ENCODE measurements around the gene OR14A2. TPM values are rescaled to one million over a fixed set of nuclear protein-coding genes. Genes with fewer than 3 reads are reported as not detected.
"Not testable (repeated sequence)": the region's sequence is repeated elsewhere in the genome, so short reads cannot be mapped to it uniquely, and the experiment has no call there.

OR14A2 gene
- polyA plus RNA-seq, 3 donors = not detected

GRCh38 chr1:247746391-247746935 is 1.5 kb downstream of the OR14A2 start:
- no peak overlapping the region for H3K27ac ChIP-seq (ENCODE audit: low read depth in 1 of 2, low read length in 2 of 2)
- H3K9me3 Mint-ChIP-seq = peaks cover 0 to 20% (median 7%) of the 10 kb centered on the region in 7 donors
- H3K36me3 ChIP-seq (replicated peaks in 1 of 2; ENCODE audit: control insufficient read depth in 1 of 2, insufficient read depth in 2 of 2, low read length in 2 of 2) = no peaks in the 10 kb centered on the region
- H3K4me3 Mint-ChIP-seq = no peak overlapping the region
- peaks cover 14 to 15% of the 10 kb centered on the region in 2 donors for H3K9me3 ChIP-seq (replicated peaks in 1 of 2; ENCODE audit: control insufficient read depth in 1 of 2, insufficient read depth in 1 of 2, low read length in 2 of 2)
- H3K27ac Mint-ChIP-seq = no peak overlapping the region
- no peaks in the 10 kb centered on the region for H3K4me1 Mint-ChIP-seq
- no peaks in the 10 kb centered on the region for H4K20me1 ChIP-seq (ENCODE audit: insufficient read depth, low read length)
- no peak for DNase-seq
- H3K27me3 Mint-ChIP-seq (ENCODE audit: low read depth in 3 of 3) = no peaks in the 10 kb centered on the region
- H3K79me2 ChIP-seq (ENCODE audit: insufficient read depth, low read length) = no peaks in the 10 kb centered on the region
- intact Hi-C loops (cut with micrococcal nuclease) = no loop called here
- H3K27me3 ChIP-seq (ENCODE audit: control insufficient read depth in 2 of 2, insufficient read depth in 2 of 2, low read length in 2 of 2) = no peaks in the 10 kb centered on the region
- H3K4me1 ChIP-seq (ENCODE audit: control insufficient read depth in 1 of 2, insufficient read depth in 2 of 2, low read length in 2 of 2) = no peaks in the 10 kb centered on the region
- no peak overlapping the region for H3K9ac ChIP-seq (ENCODE audit: insufficient read depth, low read length, poor library complexity, severe bottlenecking)
- TF ChIP-seq CTCF (IDR thresholded peaks at IDR 0.05) = no peak
- H3K4me3 ChIP-seq (replicated peaks in 1 of 3; ENCODE audit: low read depth in 2 of 3, low read length in 3 of 3) = no peak overlapping the region
- no peaks in the 10 kb centered on the region for H3K36me3 Mint-ChIP-seq
- H2AFZ ChIP-seq (ENCODE audit: insufficient read depth, low read depth, low read length, poor library complexity, severe bottlenecking) = no peak overlapping the region
- no peak overlapping the region for H3K4me2 ChIP-seq (replicated peaks; ENCODE audit: extremely low read depth, low read length, poor library complexity, severe bottlenecking)
- 100% methylated on average over 1 of the region's 3 CpGs for WGBS (ENCODE audit: insufficient coverage)

- no CpG with 5 or more reads among the region's 3 CpGs for WGBS (ENCODE audit: insufficient coverage)
- intact Hi-C loops (cut with micrococcal nuclease); H3K27ac ChIP-seq (ENCODE audit: low read depth in 1 of 2, low read length in 2 of 2); H3K4me3 Mint-ChIP-seq; H3K4me3 ChIP-seq (replicated peaks in 1 of 3; ENCODE audit: low read depth in 2 of 3, low read length in 3 of 3); H3K9me3 Mint-ChIP-seq; H3K9me3 ChIP-seq (replicated peaks in 1 of 2; ENCODE audit: control insufficient read depth in 1 of 2, insufficient read depth in 1 of 2, low read length in 2 of 2); H3K4me1 ChIP-seq (ENCODE audit: control insufficient read depth in 1 of 2, insufficient read depth in 2 of 2, low read length in 2 of 2); H3K9ac ChIP-seq (ENCODE audit: insufficient read depth, low read length, poor library complexity, severe bottlenecking); H3K36me3 ChIP-seq (replicated peaks in 1 of 2; ENCODE audit: control insufficient read depth in 1 of 2, insufficient read depth in 2 of 2, low read length in 2 of 2); DNase-seq; H3K4me1 Mint-ChIP-seq; H3K27me3 ChIP-seq (ENCODE audit: control insufficient read depth in 2 of 2, insufficient read depth in 2 of 2, low read length in 2 of 2); H3K4me2 ChIP-seq (replicated peaks; ENCODE audit: extremely low read depth, low read length, poor library complexity, severe bottlenecking); H3K36me3 Mint-ChIP-seq; H3K79me2 ChIP-seq (ENCODE audit: insufficient read depth, low read length); H3K27ac Mint-ChIP-seq; H2AFZ ChIP-seq (ENCODE audit: insufficient read depth, low read depth, low read length, poor library complexity, severe bottlenecking); H4K20me1 ChIP-seq (ENCODE audit: insufficient read depth, low read length); H3K27me3 Mint-ChIP-seq (ENCODE audit: low read depth in 3 of 3): not testable (repeated sequence)
Measured at GRCh38 chr1:247742215-247742760, 5.7 kb downstream of the OR14A2 start.
